HG03095 (cell line): ENCODE measurements around the gene NEUROG1.
A peak's percentile ranks its signal among the peaks of the same experiment; 100 is the strongest.

Source experiments
- ATAC-seq: cut with Tn5 transposase; IDR thresholded peaks from one replicate; pipeline ENCODE4 v1.9.1; 2021; ENCODE audit warnings: moderate library complexity; ENCODE audit not compliant: unreplicated experiment

Gene NEUROG1

DNA sequence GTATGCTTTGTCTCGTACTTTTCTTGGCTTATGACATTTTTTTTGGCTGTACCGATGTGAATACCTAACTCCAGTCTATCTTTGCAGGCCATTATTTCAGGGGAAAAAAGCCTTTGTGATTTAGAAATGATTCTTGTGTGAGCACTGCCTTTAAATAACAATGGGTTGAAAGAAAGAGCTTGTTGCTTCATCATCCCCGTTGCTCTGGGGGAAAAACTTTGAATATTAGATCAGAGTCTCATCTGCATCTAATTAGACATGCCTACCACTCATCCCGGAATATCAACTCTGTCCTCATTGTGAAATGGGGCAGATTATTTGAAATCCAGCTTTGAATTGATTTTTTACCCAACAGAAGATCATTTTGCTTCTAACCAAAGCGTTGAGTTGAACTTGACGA lies 29.5 kb upstream of the NEUROG1 start:
- no peak for ATAC-seq

GRCh38 chr5:135564331-135564730 lies 28.6 kb upstream of the NEUROG1 start:
- ATAC-seq: no peak

DNA sequence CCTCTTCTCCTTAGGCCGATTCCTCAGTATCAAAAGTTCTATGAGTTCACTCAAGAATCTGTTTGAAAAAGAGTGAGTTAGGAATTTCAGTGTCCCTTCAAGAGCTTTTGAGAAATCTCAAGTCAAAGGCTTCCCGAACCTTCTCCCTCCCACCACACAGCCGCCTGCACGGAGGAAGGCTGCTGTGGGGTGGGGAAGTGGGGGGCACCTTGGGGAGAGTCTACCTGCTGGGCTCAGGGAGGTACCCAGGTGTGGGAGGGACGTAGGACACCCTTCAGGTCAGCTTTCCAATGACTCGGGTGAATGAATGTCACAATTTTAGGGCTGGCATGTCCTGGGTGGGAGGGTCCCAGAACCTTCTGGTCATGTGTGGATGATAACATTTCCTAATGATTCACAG lies 25.5 kb upstream of the NEUROG1 start:
- ATAC-seq: no peak

- peak; percentile 76 for ATAC-seq
Observed at GRCh38 chr5:135560858-135561257, 25.1 kb upstream of the NEUROG1 start.

DNA sequence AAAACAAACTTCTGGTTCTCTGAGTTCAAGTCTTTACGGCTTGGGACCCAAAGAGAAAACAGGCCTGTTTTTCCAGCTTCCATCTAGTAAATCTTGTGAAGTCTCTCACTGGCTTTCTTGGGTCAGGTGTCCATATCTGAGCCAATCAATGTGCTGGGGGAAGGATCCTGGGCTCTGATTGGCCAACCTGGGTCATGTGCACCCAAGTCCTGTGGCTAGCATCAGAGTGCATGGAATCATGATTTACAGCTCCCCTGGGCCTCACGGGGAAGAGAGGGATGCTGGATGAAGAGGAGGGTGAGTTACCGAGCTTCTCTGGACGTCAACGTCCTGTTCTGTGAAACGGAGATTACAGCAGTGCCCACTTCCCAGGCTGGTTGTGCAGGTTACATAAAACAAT lies 23.6 kb upstream of the NEUROG1 start:
- ATAC-seq: no peak

DNA sequence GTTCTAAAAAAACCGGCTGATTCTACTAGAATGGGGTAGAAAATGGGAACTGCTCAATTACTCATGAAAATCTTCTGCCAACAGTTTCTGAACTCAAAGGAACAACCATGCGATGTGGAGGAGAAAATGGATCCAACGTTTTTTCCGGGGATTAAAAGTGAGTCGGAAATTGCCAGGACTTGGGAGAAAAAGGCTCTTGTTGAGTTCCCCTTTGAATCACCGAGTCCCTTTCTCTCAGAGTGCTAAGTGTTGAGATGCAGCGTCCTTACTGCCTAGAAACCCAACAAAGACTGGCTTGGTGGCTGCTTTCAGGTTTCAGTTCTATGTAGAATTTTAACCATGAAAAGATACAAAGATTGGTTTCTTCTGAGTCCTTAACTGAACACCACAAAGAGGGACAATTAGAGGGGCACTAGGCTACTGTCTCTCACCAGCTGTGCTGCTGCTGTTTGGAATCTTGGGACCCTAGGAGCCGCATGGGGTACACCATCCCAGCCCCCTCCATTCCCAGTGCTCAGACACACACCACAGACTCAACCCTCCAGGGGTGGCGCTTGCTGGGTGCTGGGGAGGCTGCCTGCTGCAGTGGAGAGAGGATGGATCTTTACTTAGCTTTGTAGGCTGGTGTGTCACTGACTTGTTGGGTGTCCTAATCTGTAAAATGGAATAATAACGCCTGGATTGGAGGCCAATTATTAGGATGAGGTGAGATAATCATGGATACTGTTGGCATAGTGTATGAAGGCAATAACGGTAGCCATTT lies 21.5 kb upstream of the NEUROG1 start:
- ATAC-seq: no peak

- no peak for ATAC-seq
Observed at GRCh38 chr5:135556620-135557019, 20.9 kb upstream of the NEUROG1 start.

GRCh38 chr5:135555530-135555929 lies 19.8 kb upstream of the NEUROG1 start:
- no peak for ATAC-seq

- no peak for ATAC-seq
Observed at GRCh38 chr5:135553688-135554462, 18.1 kb upstream of the NEUROG1 start.

DNA sequence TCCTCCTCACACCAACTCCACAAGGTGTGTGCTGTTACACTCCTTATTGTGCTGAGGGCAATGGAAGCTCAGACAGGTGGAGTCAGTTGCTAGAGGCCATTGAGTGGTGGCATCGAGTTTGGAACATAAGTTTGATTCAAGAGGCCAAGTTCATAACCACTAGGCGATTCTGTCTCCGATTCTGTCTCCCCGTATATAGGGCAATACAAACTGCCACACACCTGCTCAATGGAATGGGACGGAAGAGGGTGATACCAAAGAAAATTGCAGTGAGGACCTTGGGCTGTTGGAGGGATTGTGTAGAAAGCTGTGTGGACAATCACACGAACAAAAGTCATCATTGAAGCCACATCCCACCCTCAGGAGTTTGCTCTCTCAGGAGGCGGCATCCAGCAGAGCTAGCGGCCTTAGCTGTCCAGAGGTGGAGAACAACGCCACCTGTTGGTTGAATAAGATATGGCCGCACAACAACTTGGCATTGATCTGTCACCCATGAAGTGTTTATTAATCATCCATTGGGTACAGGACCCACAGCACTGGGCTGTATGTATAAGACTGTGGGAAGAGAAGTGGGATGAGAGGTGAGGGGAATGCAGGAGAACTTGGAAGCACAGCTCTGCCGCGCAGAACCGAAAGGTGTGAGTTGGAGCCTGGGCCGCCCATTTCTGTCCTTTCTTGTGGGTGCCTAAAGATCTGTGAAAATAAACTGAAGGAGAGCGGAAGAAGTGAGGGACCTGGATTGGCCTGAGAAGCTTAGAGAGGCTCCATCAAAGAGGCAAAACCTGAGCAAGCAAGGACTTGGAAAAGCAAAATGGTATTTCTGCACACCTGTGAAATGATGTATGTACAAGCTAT lies 16.1 kb upstream of the NEUROG1 start:
- ATAC-seq: peak; percentile 50

GRCh38 chr5:135549413-135549812 lies 13.6 kb upstream of the NEUROG1 start:
- ATAC-seq: no peak

DNA sequence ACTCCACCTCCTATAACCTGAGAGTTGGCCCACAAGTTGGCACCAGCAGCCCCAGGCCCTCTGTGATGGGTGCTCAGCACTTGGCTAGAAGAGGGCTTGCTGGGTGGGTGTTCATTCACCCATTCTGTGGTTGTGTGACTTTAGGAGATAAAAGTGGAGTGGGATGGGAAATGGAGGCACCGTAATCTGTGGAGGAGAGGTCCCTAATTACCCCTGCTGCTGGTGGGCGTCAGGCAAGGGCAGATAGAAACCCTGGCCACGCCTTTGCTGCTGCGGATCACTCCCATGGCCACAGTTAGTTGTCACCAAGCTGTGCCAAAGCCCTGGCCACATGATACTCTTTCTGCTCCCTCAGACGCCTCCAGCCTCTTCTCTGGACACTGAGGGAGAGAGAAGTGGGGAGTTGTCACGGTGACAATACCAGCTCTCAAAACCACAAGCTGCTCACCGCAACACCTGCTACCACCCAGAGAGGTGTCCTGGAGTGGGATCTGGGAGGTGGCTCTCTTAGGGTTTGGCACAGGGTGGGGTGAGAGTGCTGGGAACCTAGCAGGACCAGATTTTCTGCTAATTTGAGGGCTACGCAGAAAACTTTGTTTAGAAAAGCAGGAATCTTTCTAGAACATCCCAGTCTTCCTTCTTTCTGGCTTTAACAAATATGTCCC lies 12.0 kb upstream of the NEUROG1 start:
- ATAC-seq: no peak

- no peak for ATAC-seq
Observed at GRCh38 chr5:135546912-135547311, 11.1 kb upstream of the NEUROG1 start.

GRCh38 chr5:135546101-135546500 lies 10.3 kb upstream of the NEUROG1 start:
- no peak for ATAC-seq

DNA sequence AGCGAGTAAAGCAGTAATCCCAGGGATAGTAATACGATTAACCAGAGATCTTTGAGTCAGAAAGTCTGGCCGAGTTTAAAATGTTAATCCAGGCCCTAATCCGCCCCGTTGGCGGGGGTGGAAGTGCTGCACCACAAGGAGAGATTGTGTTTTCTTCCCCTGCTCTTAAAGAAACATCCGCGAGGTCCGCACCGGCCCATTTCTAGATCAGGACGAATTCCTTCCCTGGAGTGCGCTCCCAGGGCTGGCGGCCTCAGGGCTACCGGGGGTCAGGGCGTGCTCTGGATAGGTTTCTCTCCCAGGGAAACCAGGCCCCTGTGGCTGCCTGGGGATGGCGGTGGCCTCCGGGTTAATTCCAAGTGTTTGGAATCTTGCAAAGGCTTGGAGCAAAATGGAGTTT lies 9.3 kb upstream of the NEUROG1 start:
- ATAC-seq: no peak

DNA sequence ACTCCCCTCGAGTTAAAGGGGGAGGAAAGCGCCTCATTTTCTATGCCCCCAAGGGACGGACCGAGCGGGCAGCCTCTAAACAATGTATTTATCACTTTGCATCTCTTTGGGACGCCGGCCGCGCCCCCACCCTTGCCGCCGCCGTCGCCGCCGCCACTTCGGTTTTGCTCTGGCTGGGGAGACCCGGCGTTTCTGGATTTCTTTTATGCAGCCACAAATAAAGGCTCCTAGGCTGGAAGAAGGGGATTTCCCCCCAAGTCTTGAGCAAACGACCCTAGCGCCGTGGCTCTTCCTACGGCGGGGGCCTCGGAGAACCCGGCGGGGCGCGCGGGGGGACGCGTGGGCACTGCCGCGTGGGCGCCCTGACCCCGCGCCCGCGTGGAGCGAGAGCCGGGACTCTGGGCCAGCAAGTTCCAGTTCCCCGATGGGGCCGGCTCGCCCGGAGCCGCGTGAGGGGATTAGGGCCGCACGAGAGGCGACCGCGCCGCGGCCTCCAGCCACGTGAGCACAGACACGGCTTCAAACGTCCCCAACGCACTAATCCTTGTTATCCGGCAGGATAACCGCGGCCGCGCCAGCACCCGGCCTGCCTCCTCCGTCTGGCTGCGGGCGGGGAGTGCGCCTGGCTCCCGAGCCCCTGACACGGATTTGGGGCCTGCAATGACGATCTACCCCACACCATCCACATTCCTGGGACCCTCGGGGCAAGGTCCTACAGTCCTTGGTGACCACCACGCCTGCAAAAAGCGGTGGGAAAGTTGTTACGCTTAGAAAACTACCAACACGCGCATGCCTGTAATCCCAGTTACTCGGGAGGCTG lies 7.9 kb upstream of the NEUROG1 start:
- no peak for ATAC-seq

DNA sequence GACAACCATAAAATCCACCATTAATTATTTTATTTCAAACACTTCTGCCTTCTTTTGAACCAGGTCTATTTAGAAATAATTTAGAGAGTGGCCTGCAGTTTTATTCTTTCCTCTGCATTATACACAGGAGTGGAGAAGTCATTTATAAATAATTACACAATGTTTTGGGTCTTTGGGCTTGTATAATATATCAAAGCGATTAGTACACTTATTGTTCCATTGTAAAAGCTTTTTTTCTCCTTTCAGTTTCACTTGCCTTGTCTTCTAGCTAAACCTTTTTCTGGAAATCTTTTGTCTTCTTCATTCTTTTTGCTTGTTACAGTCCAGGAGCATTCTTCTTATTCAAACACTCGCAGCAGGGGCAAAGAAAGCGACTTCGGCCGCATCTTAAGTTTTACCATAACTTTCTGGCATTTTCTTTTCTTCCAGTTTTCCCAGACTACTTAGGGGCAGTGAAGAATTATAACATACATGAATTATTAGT lies 7.3 kb upstream of the NEUROG1 start:
- ATAC-seq: no peak

DNA sequence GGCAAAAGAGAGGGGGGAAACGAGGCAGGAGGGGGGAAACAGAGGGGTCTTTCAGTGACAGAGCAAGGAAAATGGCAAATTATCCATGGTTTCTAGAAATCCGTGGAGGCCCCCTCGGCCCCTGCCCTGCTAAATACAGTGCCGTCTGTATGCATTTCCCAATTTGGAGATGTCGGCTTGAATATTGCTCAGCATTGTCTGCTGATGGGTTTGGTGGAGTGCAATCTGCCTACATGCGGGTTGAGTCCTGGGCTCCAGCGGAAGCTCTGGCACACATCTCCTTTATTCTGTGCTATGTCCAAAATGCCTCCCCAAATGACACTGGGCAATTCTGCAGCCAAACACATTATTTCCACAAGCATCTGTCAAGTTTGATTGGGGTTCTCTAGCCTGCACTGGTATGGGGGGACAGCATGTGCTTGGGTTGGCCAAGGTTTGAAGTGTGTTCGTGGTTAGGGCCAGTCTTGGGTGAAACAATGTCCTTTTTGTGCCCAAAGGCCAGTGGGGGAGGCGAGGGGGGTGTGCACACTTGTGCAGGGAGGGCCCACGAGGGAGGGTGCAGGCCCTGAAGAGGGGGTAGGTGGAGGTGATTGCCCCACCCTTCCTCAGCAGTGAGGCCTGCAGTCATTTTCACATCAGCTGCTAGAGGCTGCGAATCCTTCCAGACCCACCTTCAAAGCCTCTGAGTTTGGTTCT lies 6.2 kb upstream of the NEUROG1 start:
- no peak for ATAC-seq

GRCh38 chr5:135539430-135540005 lies 3.8 kb upstream of the NEUROG1 start:
- no peak for ATAC-seq
